GM10248 (cell line): ENCODE measurements around the gene MYL5.

Experiments used
- CTCF ChIA-PET: fragments of 300-600 bp; sonication (Branson Sonifier 250); formaldehyde crosslinking; extraction: SDS; loops from one replicate; lab custom pipeline; 2021; ENCODE audit warnings: antibody characterized with exemption; lab: Yijun Ruan, JAX
- POLR2A ChIA-PET: fragments of 350-650 bp; sonication (Branson Sonifier 250); formaldehyde crosslinking; extraction: SDS; loops from one replicate; lab custom pipeline; 2020; ENCODE audit warnings: antibody characterized with exemption; lab: Yijun Ruan, JAX
- DNase-seq: peaks from one replicate; pipeline ENCODE4 v3.0.0; 2012; ENCODE audit errors: extremely low spot score
- TF ChIP-seq, protein P1 (sequence below): IDR thresholded peaks from 2 replicates; pipeline ENCODE4 v1.5.1; 2012; ENCODE audit warnings: mild to moderate bottlenecking, low read depth; ENCODE audit errors: extremely low read depth, missing control alignments, control extremely low read depth

Gene MYL5

DNA sequence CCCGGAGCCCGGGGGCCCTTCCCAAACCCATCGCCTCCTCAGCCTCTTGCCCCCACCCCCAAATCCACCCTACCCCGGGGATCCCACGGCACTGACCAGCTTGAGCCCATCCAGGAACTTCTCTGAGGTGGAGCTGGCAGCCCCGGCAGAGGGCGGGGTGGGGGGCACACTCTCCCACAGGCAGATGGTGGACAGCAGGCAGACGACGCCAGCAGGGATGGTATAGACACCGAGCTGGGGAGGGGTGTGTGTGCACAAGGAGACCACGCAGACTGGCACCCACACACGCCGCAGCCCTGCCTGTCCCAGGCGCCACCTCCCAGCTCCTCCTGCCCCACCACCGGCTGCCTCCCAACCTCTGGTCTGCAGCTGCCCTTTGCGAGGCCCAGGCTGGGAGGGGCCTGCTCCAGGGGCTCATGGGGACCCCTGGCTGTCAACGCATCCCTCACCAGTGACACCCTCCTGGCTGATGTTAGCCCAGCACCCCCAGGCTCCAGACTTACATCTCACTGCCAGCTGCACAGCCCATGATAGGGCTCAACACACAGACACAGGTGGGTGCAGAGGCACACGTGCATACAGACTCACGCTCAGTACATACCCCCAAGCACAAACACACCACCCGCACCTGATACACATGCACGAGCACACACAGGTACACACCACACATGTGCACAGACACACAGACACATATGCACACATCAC is 10.4 kb downstream of the MYL5 start:
- POLR2A ChIA-PET = no interaction called here
- CTCF ChIA-PET = interaction anchor here (1.3 to 3.1 kb wide), 3 partner anchors 9 to 16 kb away, joined by 4 to 15 read pairs (median 13); partner anchors contain the start of genes ATP5ME and MYL5
- TF ChIP-seq, protein P1, sequence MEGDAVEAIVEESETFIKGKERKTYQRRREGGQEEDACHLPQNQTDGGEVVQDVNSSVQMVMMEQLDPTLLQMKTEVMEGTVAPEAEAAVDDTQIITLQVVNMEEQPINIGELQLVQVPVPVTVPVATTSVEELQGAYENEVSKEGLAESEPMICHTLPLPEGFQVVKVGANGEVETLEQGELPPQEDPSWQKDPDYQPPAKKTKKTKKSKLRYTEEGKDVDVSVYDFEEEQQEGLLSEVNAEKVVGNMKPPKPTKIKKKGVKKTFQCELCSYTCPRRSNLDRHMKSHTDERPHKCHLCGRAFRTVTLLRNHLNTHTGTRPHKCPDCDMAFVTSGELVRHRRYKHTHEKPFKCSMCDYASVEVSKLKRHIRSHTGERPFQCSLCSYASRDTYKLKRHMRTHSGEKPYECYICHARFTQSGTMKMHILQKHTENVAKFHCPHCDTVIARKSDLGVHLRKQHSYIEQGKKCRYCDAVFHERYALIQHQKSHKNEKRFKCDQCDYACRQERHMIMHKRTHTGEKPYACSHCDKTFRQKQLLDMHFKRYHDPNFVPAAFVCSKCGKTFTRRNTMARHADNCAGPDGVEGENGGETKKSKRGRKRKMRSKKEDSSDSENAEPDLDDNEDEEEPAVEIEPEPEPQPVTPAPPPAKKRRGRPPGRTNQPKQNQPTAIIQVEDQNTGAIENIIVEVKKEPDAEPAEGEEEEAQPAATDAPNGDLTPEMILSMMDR = no peak
- DNase-seq = no peak

DNA sequence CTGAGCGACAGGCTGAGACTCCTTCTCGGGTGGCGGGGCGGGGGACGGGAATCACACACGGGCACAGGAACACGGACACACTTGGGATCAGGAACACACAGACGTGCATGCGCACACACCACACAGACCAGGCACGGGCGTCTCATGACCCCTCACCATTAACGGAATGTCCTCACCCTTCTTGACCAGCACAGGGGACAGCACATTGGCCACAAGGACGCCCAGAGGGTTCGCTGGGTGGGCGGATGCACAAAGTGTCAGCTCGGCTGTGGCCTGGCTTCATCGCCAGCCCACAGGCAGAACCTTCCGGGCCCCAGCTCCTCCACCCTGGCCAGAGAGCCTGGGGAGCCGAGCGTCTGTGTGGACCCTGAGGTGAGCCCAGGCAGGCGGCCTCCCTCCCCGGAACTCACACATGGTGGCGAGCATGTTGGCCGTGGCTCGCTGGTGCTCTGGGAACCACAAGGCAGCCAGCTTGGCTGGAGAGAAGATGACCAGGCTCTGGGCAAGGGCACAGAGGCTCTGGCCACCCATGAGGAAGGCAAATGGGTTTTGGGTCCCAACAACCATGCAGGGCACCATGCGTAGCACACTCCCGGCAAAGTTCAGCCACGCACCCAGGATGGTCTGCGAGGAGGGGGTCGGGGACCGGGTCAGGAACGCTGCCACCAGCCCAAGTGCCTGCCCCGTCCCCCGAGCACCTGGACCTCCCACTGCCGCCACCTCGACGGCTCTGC is 11.5 kb downstream of the MYL5 start:
- no peak for DNase-seq
- CTCF ChIA-PET = interaction anchor here (2.8 to 3.1 kb wide), 2 partner anchors 11 to 15 kb away, joined by 13 to 15 read pairs; partner anchors contain the start of genes ATP5ME and MYL5
- POLR2A ChIA-PET = no interaction called here
- TF ChIP-seq, protein P1 = no peak

DNA sequence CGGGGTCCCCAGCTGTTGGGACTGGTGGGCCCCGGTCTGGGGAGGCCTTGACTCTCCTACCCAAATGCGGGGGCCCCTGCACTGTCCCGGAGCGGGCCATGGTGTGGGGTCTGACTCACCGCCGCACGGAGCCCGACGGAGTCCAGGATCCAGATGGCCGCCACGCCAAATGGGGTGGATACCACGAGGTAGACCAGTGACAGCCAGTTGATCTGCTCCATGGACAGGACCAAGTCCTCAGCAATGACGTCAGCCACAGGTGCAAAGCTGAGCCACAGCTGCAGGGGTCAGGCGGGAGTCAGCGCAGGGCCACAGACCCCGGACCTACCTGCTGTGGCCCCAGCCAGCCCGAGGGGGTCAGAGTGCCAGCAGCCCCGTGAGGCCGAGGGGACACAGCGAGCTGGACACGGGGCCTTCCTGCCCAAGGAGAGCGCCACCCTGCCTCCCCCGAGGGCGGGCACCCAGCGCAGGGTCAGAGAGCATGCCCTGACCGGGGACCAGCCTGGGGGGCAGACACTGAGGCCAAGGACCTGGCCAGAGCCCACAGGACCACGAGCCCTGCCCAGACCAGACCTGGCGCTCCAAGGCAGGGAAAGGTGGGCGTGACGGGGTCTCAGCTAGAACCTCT is 12.2 kb downstream of the MYL5 start:
- ChIA-PET POLR2A (no interaction called here), CTCF (interaction anchor here (1.2 to 3.1 kb wide), 3 partner anchors 8 to 12 kb away, joined by 3 to 15 read pairs (median 14); partner anchors contain the start of genes ATP5ME and MYL5)
- no peak for DNase-seq
- TF ChIP-seq, protein P1 = no peak

DNA sequence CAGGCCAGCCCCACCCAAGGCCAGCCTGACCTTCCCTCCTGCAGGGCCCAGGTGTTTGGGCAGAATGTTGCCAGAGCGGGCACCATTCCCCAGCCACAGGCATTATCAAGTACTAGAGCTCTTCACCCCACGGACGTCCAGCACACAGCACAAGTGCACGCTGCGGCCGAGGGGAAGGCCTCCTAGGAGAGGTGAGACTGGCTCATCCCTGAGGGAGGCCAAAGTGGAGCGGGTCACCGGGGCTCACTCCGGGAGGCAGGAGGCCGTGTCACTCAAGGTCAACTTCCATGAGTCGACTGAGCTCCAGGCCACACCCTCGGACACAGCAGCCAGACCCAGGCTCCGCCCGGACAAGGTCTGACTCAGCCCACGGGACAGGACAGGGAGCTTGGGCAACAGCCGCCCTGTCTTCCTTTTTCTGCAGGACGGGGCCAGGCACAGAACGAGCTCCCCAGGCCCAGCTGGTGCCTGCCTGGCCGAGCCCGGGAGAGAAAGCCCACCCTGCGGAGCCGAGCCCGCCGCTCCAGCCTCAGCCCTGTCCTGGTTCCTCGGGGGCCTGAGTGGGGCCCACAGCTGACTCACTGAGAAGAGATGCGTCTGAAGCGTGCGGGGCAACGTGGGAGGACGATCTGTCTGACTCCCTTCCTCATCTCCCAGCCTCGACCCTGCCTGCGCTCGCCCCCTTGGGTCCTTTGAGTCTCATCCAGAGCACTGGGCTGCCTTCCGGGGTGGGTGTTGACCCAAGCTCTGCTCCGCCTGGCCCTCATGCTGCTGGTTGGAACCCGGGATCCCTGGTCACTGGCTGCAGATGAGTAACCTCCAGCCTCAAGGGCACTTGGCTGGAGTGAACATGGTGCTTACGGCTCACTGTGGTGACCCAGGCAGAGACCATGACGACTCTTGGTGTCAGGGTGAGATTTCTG is 13.0 kb downstream of the MYL5 start:
- CTCF ChIA-PET = interaction anchor here (1.2 to 2.0 kb wide), 2 partner anchors 9 to 12 kb away, joined by 3 to 14 read pairs; partner anchors contain the start of genes ATP5ME and MYL5
- POLR2A ChIA-PET = no interaction called here
- TF ChIP-seq, protein P1 = no peak
- no peak for DNase-seq

DNA sequence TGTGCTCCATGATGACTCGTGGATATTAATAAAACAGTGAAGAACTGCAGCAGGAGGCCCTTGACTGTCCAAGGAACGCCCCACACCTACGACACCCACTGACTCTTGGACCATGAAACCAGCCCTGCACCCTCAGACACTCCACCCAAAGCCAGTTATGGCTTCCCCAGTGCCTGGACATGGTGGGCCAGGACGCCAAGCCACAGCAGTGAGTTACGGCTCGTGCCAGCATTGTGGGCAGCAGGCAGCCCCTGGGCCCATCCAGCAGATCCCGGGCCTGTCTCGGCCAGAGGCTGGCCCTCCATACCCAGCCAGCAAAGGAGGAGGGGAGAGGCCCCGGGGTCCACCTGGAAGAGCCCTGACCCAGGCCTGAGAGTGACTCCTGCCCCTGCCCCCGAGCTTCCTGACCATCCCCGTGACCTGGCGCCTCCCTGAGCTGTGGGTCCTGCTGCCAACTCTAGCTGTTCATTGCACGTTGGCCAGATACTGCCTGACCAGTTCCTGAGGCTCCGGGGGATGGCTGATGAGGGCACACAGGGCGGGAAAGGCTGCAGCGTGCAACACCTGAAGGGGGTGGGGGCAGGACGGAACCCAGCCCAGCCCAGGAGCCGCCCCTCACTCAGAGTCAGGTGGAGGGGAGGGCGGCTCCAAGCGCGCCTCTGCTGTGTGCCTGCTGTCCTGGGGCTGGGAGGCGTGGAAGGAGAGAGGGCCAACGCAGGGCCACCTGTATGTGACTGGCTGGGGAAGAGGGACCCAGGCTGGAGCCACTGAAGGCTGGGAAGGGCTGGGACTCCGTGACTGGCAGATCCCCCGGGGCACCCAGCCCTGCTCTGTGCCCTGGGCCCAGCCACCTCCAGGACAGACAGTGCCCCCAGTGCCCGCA is 13.9 kb downstream of the MYL5 start:
- ChIA-PET CTCF (interaction anchor here (2.0 kb wide), 1 partner anchor 13 kb away, joined by 14 read pairs; the partner anchor contains the start of genes ATP5ME and MYL5), POLR2A (no interaction called here)
- TF ChIP-seq, protein P1 = no peak
- DNase-seq = no peak
